Urinary bladder (tissue), 4 donors: ENCODE results near the gene OR10G8. TPM values are rescaled to one million over a fixed set of nuclear protein-coding genes. Genes with fewer than 3 reads are reported as not detected.

Experiments used
- DNase-seq: peaks from one replicate; pipeline ENCODE4 v3.0.0-alpha.2; 2015; ENCODE audit errors: extremely low spot score
- H3K27ac ChIP-seq: one replicate; pipeline ENCODE4 v1.5.1; 2013; ENCODE audit warnings: low read depth, mild to moderate bottlenecking, moderate library complexity
- H3K36me3 ChIP-seq: one replicate; pipeline ENCODE4 v1.6.1; 2013; ENCODE audit warnings: mild to moderate bottlenecking, moderate library complexity; ENCODE audit not compliant: insufficient read depth
- H3K4me1 ChIP-seq: one replicate; pipeline ENCODE4 v1.6.1; 2013; ENCODE audit warnings: mild to moderate bottlenecking, moderate library complexity; ENCODE audit not compliant: insufficient read depth
- H3K4me3 ChIP-seq: one replicate; pipeline ENCODE4 v1.5.1; 2013; ENCODE audit warnings: low read depth, low read length
- WGBS: extraction: QIAGEN DNeasy Blood & Tissue Kit; methylation state at CpG from one replicate; pipeline ENCODE4 v1.1.7; 2013; 5-methylcytosine and 5-hydroxymethylcytosine counted together
- polyA plus RNA-seq: library from polyadenylated mRNA; stranded (reverse); fragments of 200-250 nt; gene quantifications from one replicate; pipeline ENCODE4 v1.2.3, GENCODE V29; 2013
- total RNA-seq: library from RNA; depleted of rRNA; stranded (reverse); fragments of >200 nt; gene quantifications from one replicate; pipeline ENCODE4 v1.2.3, GENCODE V29; 2014
- donor health status: healthy with polysubstance abuse.
- donor health status: healthy.

The OR10G8 gene
- total and polyA plus RNA-seq, 2 donors: not detected

GRCh38 chr11:124069429-124070401, 43.1 kb downstream of the OR10G8 start:
- Histone ChIP-seq H3K4me1 (peaks cover 1% of the 10 kb centered on the region), H3K4me3 (no peak overlapping the region), H3K27ac (no peak overlapping the region), H3K36me3 (no peaks in the 10 kb centered on the region)
- DNase-seq: no peak
- 27% methylated on average over 28 of the region's 28 CpGs for WGBS

- H3K4me1 ChIP-seq: peaks cover 1% of the 10 kb centered on the region
- no peaks in the 10 kb centered on the region for H3K36me3 ChIP-seq
- H3K4me3 ChIP-seq: no peak overlapping the region
- peak; percentile 52 for DNase-seq
- no peak overlapping the region for H3K27ac ChIP-seq
- WGBS: 11% methylated on average over 8 of the region's 8 CpGs
These were observed 44.5 kb downstream of the OR10G8 start for GRCh38 chr11:124070915-124071622.

GRCh38 chr11:124071623-124071948, 45.0 kb downstream of the OR10G8 start:
- WGBS: 75% methylated on average over 4 of the region's 4 CpGs
- Histone ChIP-seq H3K36me3 (no peaks in the 10 kb centered on the region), H3K27ac (no peak overlapping the region), H3K4me1 (peaks cover 1% of the 10 kb centered on the region), H3K4me3 (no peak overlapping the region)
- DNase-seq: no peak

- no peak overlapping the region for H3K27ac ChIP-seq
- no peak overlapping the region for H3K4me3 ChIP-seq
- WGBS: 92% methylated on average over 8 of the region's 8 CpGs
- no peak for DNase-seq
- no peaks in the 10 kb centered on the region for H3K36me3 ChIP-seq
- peaks cover 1% of the 10 kb centered on the region for H3K4me1 ChIP-seq
These were observed 45.5 kb downstream of the OR10G8 start for GRCh38 chr11:124072147-124072546.

- no peak for DNase-seq
- Histone ChIP-seq H3K4me1 (peaks cover 1% of the 10 kb centered on the region), H3K27ac (no peak overlapping the region), H3K36me3 (no peaks in the 10 kb centered on the region), H3K4me3 (no peak overlapping the region)
- WGBS: 92% methylated on average over 5 of the region's 5 CpGs
These were observed 48.0 kb downstream of the OR10G8 start for GRCh38 chr11:124074554-124074953.

GRCh38 chr11:124075492-124075840, 48.9 kb downstream of the OR10G8 start:
- DNase-seq: no peak
- no peak overlapping the region for H3K4me3 ChIP-seq
- H3K4me1 ChIP-seq: no peaks in the 10 kb centered on the region
- H3K27ac ChIP-seq: no peak overlapping the region
- no peaks in the 10 kb centered on the region for H3K36me3 ChIP-seq
- WGBS: 60% methylated on average over 6 of the region's 6 CpGs

GRCh38 chr11:124075841-124076651, 49.4 kb downstream of the OR10G8 start:
- DNase-seq: no peak
- 5% methylated on average over 36 of the region's 36 CpGs for WGBS

GRCh38 chr11:124077266-124077665, 50.7 kb downstream of the OR10G8 start:
- no peak overlapping the region for H3K27ac ChIP-seq
- no peak for DNase-seq
- no peaks in the 10 kb centered on the region for H3K36me3 ChIP-seq
- H3K4me3 ChIP-seq: no peak overlapping the region
- H3K4me1 ChIP-seq: no peaks in the 10 kb centered on the region
- 53% methylated on average over 1 of the region's 1 CpG for WGBS

More at GRCh38 chr11:124075841-124076651, 49.4 kb downstream of the OR10G8 start:
- no peaks in the 10 kb centered on the region for H3K36me3 ChIP-seq
- peak overlapping the region; percentile 48 for H3K4me3 ChIP-seq
- H3K27ac ChIP-seq: no peak overlapping the region
- no peaks in the 10 kb centered on the region for H3K4me1 ChIP-seq

- WGBS: 82% methylated on average over 2 of the region's 2 CpGs
- Histone ChIP-seq H3K36me3 (no peaks in the 10 kb centered on the region), H3K4me1 (no peaks in the 10 kb centered on the region), H3K4me3 (no peak overlapping the region), H3K27ac (no peak overlapping the region)
- DNase-seq: no peak
These were observed 52.0 kb downstream of the OR10G8 start for GRCh38 chr11:124078591-124078990.

GRCh38 chr11:124079631-124080326, 53.2 kb downstream of the OR10G8 start:
- no peak for DNase-seq
- H3K27ac ChIP-seq: no peak overlapping the region
- no peaks in the 10 kb centered on the region for H3K4me1 ChIP-seq
- H3K36me3 ChIP-seq: no peaks in the 10 kb centered on the region
- WGBS: 51% methylated on average over 8 of the region's 8 CpGs
- no peak overlapping the region for H3K4me3 ChIP-seq
